IMR-90 (cell line): ENCODE results near the gene NOP9. TPM values are rescaled to one million over a fixed set of nuclear protein-coding genes. Genes with fewer than 3 reads are reported as not detected.
A peak's percentile ranks its signal among the peaks of the same experiment; 100 is the strongest.
"Not testable (repeated sequence)": the region's sequence is repeated elsewhere in the genome, so short reads cannot be mapped to it uniquely, and the experiment has no call there.

ENCODE experiments used
- ATAC-seq: fragments of 200-7000 bp; cut with Tn5 transposase; 2 replicates; pipeline ENCODE4 v1.9.1; 2020; ENCODE audit warnings: low read depth, mild to moderate bottlenecking, moderate library complexity
- BruUV-seq: library from RNA; stranded (reverse); fragments of 400-500 nt; replicated peaks from 2 replicates; lab custom pipeline; 2021; lab: Mats Ljungman, UMichigan
- CTCF ChIA-PET: fragments of 300-600 bp; formaldehyde crosslinking; extraction: SDS; loops from one replicate; lab custom pipeline; 2021; ENCODE audit warnings: antibody characterized with exemption; lab: Yijun Ruan, JAX
- POLR2A ChIA-PET: fragments of 300-600 bp; sonication (Branson Sonifier 250); formaldehyde crosslinking; loops from one replicate; lab custom pipeline; 2022; ENCODE audit warnings: antibody characterized with exemption; ENCODE audit not compliant: unreplicated experiment; lab: Charles Lee
- DNase-seq: peaks from one replicate; pipeline ENCODE4 v3.0.0; 2013
- H2AFZ ChIP-seq: replicated peaks from 2 replicates; pipeline ENCODE3; 2013; ENCODE audit warnings: low read length, mild to moderate bottlenecking; ENCODE audit not compliant: poor library complexity
- H2AK5ac ChIP-seq: 2 replicates; pipeline ENCODE4 v1.6.1; 2013; ENCODE audit warnings: low read depth, low read length, inconsistent platforms
- H2AK9ac ChIP-seq: replicated peaks from 2 replicates; pipeline ENCODE3; 2013; ENCODE audit warnings: mild to moderate bottlenecking, low read depth, low read length, moderate library complexity; ENCODE audit not compliant: poor library complexity
- H2BK120ac ChIP-seq: 2 replicates; pipeline ENCODE4 v1.6.1; 2013; ENCODE audit warnings: low read depth, low read length, inconsistent platforms
- H2BK15ac ChIP-seq: 3 replicates; pipeline ENCODE4 v1.6.1; 2013; ENCODE audit warnings: low read depth, low read length, inconsistent platforms
- H2BK20ac ChIP-seq: 2 replicates; pipeline ENCODE4 v1.6.1; 2013; ENCODE audit warnings: low read depth, mild to moderate bottlenecking, inconsistent platforms, low read length, moderate library complexity
- H2BK5ac ChIP-seq: 2 replicates; pipeline ENCODE4 v1.6.1; 2013; ENCODE audit warnings: mild to moderate bottlenecking, low read depth, low read length, inconsistent platforms; ENCODE audit not compliant: poor library complexity, severe bottlenecking
- H3K14ac ChIP-seq: replicated peaks from 2 replicates; pipeline ENCODE4 v1.6.1; 2013; ENCODE audit warnings: low read depth, low read length, inconsistent platforms
- H3K18ac ChIP-seq: 2 replicates; pipeline ENCODE4 v1.6.1; 2013; ENCODE audit warnings: low read depth, low read length, control low read depth
- H3K23ac ChIP-seq: 2 replicates; pipeline ENCODE4 v1.6.1; 2013; ENCODE audit warnings: low read depth, low read length, inconsistent platforms
- H3K27ac ChIP-seq: 2 replicates; pipeline ENCODE4 v1.5.1; 2013; ENCODE audit warnings: mild to moderate bottlenecking, control low read depth, low read length; ENCODE audit not compliant: insufficient read depth
- H3K27me3 ChIP-seq: 2 replicates; pipeline ENCODE4 v1.6.1; 2013; ENCODE audit warnings: low read length; ENCODE audit not compliant: control insufficient read depth, insufficient read depth
- H3K36me3 ChIP-seq: 2 replicates; pipeline ENCODE4 v1.6.1; 2013; ENCODE audit warnings: low read length, mixed read lengths; ENCODE audit not compliant: control insufficient read depth, insufficient read depth
- H3K4ac ChIP-seq: 2 replicates; pipeline ENCODE4 v1.6.1; 2013; ENCODE audit warnings: low read depth, low read length, inconsistent platforms
- H3K4me1 ChIP-seq: 2 replicates; pipeline ENCODE4 v1.6.1; 2013; ENCODE audit warnings: low read length, mixed read lengths; ENCODE audit not compliant: control insufficient read depth, insufficient read depth
- H3K4me2 ChIP-seq: 2 replicates; pipeline ENCODE4 v1.6.1; 2013; ENCODE audit warnings: low read depth, mild to moderate bottlenecking, control low read depth, low read length, moderate library complexity
- H3K4me3 ChIP-seq: 2 replicates; pipeline ENCODE4 v1.5.1; 2013; ENCODE audit warnings: low read depth, mild to moderate bottlenecking, control low read depth, low read length, moderate library complexity; ENCODE audit not compliant: insufficient read depth
- H3K56ac ChIP-seq: 2 replicates; pipeline ENCODE4 v1.6.1; 2013; ENCODE audit warnings: low read length, inconsistent platforms; ENCODE audit not compliant: insufficient read depth; ENCODE audit errors: extremely low read depth
- H3K79me1 ChIP-seq, 2 experiments: 2 replicates each; pipeline ENCODE4 v1.6.1; 2013; ENCODE audit warnings: low read length in 2 of 2, inconsistent platforms in 1 of 2, low read depth in 1 of 2
- H3K9ac ChIP-seq: 2 replicates; pipeline ENCODE4 v1.6.1; 2013; ENCODE audit warnings: low read depth, low read length, control low read depth
- H3K9me1 ChIP-seq: 2 replicates; pipeline ENCODE4 v1.6.1; 2013; ENCODE audit warnings: low read length, inconsistent platforms; ENCODE audit not compliant: insufficient read depth
- H3K9me3 ChIP-seq: 2 replicates; pipeline ENCODE4 v1.6.1; 2013; ENCODE audit warnings: low read length; ENCODE audit not compliant: control insufficient read depth, insufficient read depth
- H4K20me1 ChIP-seq: 2 replicates; pipeline ENCODE4 v1.6.1; 2013; ENCODE audit warnings: low read length, inconsistent platforms; ENCODE audit not compliant: insufficient read depth
- H4K5ac ChIP-seq: 2 replicates; pipeline ENCODE4 v1.6.1; 2013; ENCODE audit warnings: mild to moderate bottlenecking, low read depth, low read length, control low read depth
- H4K8ac ChIP-seq, 2 experiments: 2 replicates each; pipeline ENCODE4 v1.6.1; 2013; ENCODE audit warnings: low read depth in 2 of 2, low read length in 2 of 2, control low read depth in 1 of 2, inconsistent platforms in 1 of 2
- H4K91ac ChIP-seq: 2 replicates; pipeline ENCODE4 v1.6.1; 2013; ENCODE audit warnings: low read depth, low read length, inconsistent platforms; ENCODE audit not compliant: insufficient read depth
- RAD21 ChIP-seq: IDR thresholded peaks from 2 replicates; pipeline ENCODE4 v1.6.1; 2012; ENCODE audit warnings: low read length, improper control_type of control experiment
- SMC3 ChIP-seq: fragments of 150-350 bp; IDR thresholded peaks from 2 replicates; pipeline ENCODE4 v1.6.1; 2016; ENCODE audit warnings: low read depth, mild to moderate bottlenecking, antibody characterized with exemption, low read length, moderate library complexity
- WGBS, 2 experiments: methylation state at CpG; one replicate each; pipeline versions ENCODE4 v1.1.5 to v1.1.7; 2013; ENCODE audit warnings: missing lambda C conversion rate in 2 of 2; ENCODE audit not compliant: insufficient read length in 1 of 2; ENCODE audit errors: extremely low coverage in 2 of 2; 5-methylcytosine and 5-hydroxymethylcytosine counted together
- dilution Hi-C: fragments of 300-500 bp; cut with HindIII; formaldehyde crosslinking; loops from one replicate; pipeline ENCODE4 v1.14.3; 2018; ENCODE audit warnings: low sequenced_read_pairs; ENCODE audit not compliant: unreplicated experiment
- in situ Hi-C: fragments of 300-500 bp; cut with MboI; formaldehyde crosslinking; loops from 3 replicates; pipeline ENCODE4 v1.14.3; 2019; ENCODE audit warnings: low sequenced_read_pairs, inconsistent platforms, mixed read lengths
- intact Hi-C: fragments of 100-400 bp; cut with micrococcal nuclease; formaldehyde crosslinking; loops from 2 replicates; pipeline ENCODE4 v1.10.0; 2022
- polyA plus RNA-seq, 3 experiments: library from polyadenylated mRNA; depleted of rRNA; stranded (reverse); fragments of >200 nt; gene quantifications; 2 replicates each; pipeline ENCODE4 v1.2.3, GENCODE V29; 2012; ENCODE audit warnings: low replicate concordance in 1 of 3
- total RNA-seq: library from RNA; depleted of rRNA; stranded (reverse); fragments of >200 nt; gene quantifications from 2 replicates; pipeline ENCODE4 v1.2.3, GENCODE V29; 2012
- TF ChIP-seq, protein P1 (sequence below): conservative IDR thresholded peaks from 2 replicates; pipeline ENCODE4 v1.5.1; 2012; ENCODE audit warnings: mild to moderate bottlenecking, low read depth, low read length, improper control_type of control experiment

Gene NOP9
- total and polyA plus RNA-seq, 2 of the 4 experiments (the other 2 are of a cell fraction) = 11.8 to 25.8 TPM

DNA sequence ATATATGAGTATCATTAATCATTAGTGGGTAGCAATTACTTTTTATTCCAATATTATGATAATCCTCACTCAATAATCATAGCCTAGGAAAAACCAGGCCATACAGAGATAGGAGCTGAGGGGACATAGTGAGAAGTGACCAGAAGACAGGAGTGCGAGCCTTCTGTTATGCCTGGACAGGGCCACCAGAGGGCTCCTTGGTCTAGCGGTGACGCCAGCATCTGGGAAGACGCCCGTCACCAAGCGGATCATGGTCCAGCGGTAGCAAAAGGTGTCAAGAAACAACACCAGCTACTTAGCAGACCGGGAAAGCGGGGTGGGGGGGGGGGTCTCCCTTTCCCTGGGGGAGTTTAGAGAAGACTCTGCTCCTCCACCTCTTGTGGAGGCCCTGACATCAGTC is 28.3 kb downstream of the NOP9 start:
- H2AFZ ChIP-seq, H2AK9ac ChIP-seq, H2BK20ac ChIP-seq, H2AK5ac ChIP-seq, H3K56ac ChIP-seq, H4K20me1 ChIP-seq, H3K4me2 ChIP-seq, H3K36me3 ChIP-seq, H2BK5ac ChIP-seq, H3K79me1 ChIP-seq, H2BK120ac ChIP-seq, H4K8ac ChIP-seq, H3K9ac ChIP-seq, H4K91ac ChIP-seq, H3K14ac ChIP-seq, BruUV-seq, H3K18ac ChIP-seq, H3K4me1 ChIP-seq, ATAC-seq, H2BK15ac ChIP-seq, H3K27ac ChIP-seq, H3K4me3 ChIP-seq, H3K9me1 ChIP-seq, dilution Hi-C loops, H3K4ac ChIP-seq, DNase-seq, in situ Hi-C loops, POLR2A ChIA-PET, H4K5ac ChIP-seq, H3K23ac ChIP-seq, H3K9me3 ChIP-seq: not testable (repeated sequence)
- TF ChIP-seq SMC3 (peak; percentile 27; the same call in 1 of the 2 replicates), RAD21 (peak; percentile 35)
- TF ChIP-seq, protein P1, sequence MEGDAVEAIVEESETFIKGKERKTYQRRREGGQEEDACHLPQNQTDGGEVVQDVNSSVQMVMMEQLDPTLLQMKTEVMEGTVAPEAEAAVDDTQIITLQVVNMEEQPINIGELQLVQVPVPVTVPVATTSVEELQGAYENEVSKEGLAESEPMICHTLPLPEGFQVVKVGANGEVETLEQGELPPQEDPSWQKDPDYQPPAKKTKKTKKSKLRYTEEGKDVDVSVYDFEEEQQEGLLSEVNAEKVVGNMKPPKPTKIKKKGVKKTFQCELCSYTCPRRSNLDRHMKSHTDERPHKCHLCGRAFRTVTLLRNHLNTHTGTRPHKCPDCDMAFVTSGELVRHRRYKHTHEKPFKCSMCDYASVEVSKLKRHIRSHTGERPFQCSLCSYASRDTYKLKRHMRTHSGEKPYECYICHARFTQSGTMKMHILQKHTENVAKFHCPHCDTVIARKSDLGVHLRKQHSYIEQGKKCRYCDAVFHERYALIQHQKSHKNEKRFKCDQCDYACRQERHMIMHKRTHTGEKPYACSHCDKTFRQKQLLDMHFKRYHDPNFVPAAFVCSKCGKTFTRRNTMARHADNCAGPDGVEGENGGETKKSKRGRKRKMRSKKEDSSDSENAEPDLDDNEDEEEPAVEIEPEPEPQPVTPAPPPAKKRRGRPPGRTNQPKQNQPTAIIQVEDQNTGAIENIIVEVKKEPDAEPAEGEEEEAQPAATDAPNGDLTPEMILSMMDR = peak; percentile 36; the same call in 1 of the 2 replicates
- intact Hi-C loops = loop anchor here (1.0 kb wide), 1 partner anchor 108 kb away; no protein-coding TSS in a partner anchor
- WGBS, 2 experiments = no CpG with 5 or more reads among the region's 9 CpGs
- CTCF ChIA-PET = interaction anchor here (1.9 kb wide), 1 partner anchor 104 kb away, joined by 12 read pairs; no protein-coding TSS in a partner anchor
- peaks cover 28% of the 10 kb centered on the region for H3K27me3 ChIP-seq
